T follicular helper cell (primary cell): ENCODE data around the gene ANO4.
"Not testable (repeated sequence)": the region's sequence is repeated elsewhere in the genome, so short reads cannot be mapped to it uniquely, and the experiment has no call there.

Source experiments
- DNase-seq: peaks from one replicate; pipeline ENCODE4 v3.0.0-alpha.2; 2020; ENCODE audit warnings: low read depth

ANO4 gene

DNA sequence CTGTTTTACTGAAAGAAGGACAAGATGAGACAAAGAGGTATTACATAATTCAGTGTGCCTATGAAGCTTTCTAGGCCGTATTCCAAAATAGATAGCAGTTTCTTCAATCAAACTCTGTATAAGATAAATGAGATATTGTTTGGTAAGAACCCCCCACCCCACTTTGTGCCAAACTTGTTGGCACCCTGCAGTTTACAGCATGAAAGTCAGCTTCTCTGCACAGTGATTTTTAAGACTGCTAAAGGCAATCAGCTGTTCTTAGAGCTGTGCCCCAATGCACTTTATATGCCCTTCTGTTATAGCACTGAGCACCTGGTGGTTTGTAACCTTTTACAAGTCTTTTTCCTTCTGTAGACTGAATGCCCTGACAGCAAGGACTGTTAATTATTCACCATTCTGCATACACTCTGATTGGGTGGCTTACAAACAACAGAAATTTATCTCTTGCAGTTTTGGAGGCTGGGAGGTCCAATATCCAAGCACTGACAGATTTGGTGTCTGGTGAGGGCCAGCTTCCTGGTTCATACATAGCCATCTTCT lies 76.7 kb downstream of the ANO4 start:
- no peak for DNase-seq

DNA sequence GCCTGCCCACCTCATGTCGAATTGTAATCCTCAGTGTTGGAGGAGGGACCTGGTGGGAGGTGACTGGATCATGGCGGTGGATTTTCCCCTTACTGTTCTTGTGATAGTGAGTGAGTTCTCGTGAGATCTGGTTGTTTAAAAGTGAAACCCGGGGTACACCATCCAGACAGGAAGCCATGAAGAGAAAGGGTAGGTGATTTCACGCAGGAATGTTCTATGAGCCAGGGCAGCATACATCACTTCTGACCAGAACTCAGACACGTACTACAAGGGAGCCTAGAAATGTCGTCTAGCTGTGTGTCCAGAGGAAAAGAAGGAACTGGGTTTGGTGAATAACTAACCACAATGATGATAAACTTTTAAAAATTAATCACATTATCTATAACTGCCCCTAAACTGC lies 80.6 kb downstream of the ANO4 start:
- no peak for DNase-seq

DNA sequence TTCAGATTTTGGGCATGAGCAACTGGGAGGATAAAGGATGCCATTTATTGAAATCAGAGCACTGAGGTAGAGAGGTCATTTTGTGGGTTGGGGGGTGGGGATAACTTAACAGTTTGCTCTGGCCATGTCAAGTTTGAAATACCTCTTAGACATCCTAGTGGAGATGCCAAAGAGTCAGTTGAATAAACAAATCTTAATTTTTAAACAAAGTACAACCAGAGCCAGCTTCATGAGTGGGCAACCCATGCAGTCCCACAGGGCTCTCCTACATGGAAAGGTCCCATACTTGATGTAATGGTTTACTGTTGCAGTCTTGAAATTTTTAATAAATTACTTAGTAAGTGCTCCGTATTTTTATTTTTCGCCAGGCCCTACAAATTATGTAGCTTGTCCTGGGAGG lies 81.2 kb downstream of the ANO4 start:
- no peak for DNase-seq

DNA sequence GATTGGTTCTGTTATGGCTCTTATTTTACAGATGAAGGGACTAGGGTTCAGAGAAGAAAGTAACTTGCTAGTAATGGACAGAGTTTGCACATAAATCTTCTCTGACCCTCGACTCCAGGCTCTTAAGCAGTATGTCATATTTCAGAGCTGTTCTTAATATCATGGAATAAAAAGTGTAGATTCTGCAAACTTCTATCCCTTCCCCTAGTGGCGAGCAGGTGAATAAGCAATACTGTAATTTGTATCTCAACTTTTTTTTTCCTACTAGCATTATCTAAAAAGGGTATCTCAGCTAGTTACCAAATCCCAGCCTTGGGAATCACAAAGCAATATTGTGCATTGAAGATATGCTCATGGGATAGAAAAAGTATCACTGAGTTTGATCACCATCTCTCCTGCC lies 83.2 kb downstream of the ANO4 start:
- DNase-seq = no peak

DNA sequence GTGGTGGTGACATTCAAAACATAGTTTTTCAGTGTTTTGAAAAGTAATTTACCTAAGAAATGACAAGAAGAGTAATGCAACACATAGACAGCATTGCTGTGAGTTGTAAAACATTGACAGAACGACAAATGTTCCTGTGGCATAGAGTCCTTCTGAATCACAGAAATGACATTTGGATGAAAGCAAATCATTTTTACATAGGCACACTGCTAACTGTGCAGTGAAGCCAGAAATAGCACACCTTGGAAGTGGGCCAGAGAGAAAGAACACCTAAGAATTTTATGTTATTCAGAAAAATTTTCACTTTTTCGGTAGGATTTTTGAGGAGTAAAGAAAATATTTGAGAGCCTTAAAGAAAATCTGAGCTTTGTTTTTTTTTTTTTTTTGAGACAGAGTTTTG lies 100.6 kb downstream of the ANO4 start:
- DNase-seq = no peak

DNA sequence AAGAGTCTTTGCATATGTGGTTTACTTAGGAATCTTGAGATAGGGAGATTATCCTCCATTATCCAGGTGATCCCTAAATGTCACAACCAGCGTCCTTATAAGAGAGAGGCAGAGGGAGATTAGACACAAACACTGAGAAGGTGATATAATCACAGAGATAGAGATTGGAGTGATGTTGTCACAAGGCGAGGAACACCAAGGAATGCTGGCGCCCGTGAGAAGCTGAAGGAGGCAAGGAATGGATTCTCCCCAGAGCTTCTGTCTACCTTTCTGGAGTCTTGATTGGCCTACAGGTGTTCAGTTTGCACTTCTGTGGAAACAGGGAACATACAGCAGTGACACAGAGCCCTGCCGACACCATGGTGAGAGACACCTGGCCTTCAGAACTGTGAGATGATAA lies 101.6 kb downstream of the ANO4 start:
- no peak for DNase-seq

DNA sequence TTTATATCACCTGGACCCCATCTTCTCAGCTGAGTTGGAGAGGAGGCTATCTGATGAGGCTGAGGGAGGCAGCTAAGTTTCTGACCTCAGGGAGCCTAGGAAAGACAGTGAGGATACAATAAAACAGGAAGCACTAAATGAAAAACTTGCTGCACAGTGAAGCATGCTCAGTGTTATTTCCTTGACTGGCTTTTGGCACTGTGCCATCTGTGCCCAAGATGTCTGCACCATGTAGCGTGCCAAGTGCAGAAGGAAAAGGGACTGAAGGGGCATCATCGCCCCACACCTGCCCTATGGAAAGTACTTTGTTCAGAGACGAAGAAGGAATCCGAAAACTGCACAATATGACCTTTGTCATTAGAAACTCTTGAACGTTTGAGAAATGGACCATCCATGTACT lies 102.7 kb downstream of the ANO4 start:
- DNase-seq = no peak

DNA sequence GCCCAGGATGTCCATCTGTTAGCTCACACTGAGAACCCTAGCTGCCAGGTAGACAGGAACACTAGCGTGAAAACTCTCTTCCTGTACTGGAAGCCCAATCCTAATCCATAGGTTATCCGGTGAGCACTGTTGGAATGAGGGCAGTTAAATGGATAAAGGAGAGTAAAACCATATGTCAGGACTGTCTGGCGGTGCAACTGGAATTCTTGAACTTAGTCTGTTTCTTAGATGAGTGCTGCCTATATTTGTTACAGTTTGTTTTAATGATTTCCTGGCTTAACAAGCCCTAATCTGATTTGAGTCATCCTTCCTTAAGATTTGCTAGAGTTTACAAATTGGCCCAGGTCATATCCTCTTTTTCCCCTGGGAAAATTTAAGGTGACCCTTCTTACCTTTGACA lies 104.7 kb downstream of the ANO4 start:
- DNase-seq = no peak

DNA sequence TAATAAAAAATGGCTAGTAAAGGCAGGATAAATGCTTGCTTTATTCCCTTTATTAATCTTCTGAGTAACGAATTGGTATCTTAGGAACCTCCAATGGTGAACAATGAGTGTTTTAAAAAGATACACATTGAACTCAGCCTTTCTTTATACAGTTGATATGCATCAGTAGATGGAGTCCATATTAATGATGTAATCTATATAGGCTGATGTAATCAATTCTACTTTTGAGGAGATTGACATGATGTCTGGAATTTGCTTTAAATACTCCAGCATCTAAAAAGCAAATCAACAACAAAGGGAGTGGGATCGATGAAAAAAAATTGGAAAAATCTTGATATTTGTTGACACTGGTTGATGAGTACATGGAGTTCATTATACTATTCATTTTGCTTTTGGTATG lies 106.2 kb downstream of the ANO4 start:
- DNase-seq = no peak

DNA sequence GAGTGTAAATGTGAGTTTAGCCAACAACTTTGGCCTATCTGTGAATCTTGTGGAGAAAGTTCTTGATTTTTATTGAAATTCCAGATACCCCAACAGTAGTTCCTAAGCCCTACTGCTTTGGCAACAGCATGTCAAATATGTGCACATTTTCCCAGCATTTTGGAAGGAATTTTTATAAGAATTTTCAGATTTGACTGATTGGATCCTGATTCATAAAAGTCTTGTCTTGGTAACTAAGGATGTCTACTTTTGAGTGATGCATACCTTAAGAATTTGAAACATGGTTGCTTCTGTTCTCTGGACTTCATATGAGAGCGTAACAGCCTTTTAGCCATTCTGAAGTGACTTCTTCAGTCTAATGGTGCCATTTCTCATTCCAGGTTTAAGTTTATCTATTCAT lies 106.7 kb downstream of the ANO4 start:
- DNase-seq = no peak

DNA sequence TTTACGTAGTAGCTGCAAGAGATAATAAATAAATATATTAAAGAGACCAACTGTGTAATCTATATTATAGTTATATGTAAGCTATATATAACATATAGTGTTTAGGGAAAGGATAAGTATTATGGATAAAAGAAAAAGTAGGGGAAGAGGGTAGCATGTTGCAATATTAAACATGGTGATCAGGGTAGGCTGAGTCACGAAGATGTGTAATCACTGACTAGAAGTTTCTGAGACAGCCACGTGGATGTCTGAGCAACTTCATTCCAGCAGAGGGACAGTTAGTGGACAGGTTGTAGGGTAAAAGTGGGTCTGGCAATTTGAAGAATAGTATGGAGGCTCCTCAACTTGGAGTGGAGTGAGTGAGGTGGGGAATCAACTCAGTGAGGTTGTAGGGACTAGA lies 109.7 kb downstream of the ANO4 start:
- no peak for DNase-seq

DNA sequence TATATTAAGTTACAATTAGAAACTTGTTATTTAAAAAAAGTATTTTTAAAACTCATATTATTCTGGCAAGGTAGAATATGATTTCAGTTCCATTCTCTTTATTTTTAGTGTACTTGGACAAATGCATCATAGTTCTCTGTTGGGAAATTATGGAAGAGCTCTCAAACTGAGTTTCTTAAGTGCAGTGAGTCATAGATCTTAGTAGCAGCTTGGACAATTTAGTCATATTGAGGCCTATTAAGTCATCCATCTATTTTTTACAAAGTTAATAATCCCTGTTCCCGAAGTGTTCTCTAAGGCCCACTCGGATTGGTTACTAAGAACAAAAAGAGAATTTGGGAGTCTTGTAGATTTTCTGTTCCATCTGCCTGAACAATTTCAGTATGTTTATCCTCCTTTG lies 113.9 kb downstream of the ANO4 start:
- DNase-seq = no peak

DNA sequence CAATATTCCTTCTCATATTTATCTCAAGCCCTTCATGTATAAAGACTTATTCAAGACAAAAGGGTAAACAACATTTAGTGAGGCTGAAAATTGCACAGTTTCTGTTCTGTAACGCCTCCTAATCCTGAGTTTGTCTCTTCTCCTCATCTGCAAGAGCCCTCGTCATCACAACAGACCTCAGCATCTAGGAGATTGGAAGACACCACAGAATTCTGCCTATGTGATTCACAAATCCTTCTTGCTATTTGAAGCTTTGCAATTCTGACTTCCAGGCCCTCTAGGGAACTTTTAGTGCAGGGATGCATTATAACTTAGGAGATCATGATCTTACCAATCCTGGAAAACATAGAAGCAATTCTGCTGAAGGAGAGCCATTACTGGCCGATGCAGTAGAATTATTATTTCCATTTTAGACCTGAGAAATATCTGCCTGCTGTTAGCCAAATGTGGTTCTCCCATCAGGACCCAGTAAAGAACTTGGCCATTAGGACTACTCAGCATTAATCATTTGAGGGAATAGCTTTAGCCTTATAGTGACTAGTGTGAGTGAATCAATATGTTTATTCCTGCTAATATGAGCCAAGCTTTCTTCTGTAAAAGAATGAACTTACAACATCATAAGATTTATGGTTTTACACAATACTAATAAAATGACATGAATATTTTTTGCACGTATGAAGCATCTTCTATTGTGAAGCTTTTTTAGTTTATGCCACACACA lies 119.5 kb downstream of the ANO4 start:
- no peak for DNase-seq

DNA sequence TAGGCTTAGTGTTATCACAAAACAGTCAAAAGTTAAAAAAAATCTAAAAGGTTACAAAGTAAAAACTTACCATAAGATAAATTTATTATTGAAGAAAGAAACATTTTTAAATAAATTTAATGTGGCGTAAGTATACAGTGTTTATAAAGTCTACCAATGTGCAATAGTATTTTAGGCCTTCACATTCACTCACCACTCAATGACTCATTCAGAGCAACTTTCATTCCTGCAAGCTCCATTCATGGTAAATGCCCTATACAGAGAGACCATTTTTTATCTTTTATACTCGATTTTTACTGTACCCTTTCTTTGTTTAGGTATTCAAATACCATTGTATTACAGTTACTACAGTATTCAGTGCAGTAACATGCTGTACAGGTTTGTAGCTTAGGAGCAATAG lies 124.5 kb downstream of the ANO4 start:
- no peak for DNase-seq

DNA sequence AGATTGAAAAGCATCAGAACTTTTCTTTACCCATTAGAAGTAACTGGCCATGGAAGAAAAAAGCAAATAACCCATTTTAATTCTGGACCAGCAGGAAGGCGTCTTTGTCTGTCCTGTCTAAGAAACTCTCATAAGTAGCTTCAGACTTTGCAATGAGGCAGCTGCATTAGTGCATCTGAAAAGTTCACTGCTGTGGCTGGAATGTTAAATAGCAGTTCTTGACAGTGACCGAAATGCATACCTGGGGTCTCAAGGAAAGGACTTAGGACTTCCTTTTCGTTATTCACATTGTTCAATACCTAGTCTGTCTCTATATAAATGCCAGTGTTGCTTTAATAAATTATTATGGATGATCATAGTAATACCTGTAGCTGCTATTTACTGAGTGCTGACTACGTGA lies 125.9 kb downstream of the ANO4 start:
- DNase-seq = no peak

DNA sequence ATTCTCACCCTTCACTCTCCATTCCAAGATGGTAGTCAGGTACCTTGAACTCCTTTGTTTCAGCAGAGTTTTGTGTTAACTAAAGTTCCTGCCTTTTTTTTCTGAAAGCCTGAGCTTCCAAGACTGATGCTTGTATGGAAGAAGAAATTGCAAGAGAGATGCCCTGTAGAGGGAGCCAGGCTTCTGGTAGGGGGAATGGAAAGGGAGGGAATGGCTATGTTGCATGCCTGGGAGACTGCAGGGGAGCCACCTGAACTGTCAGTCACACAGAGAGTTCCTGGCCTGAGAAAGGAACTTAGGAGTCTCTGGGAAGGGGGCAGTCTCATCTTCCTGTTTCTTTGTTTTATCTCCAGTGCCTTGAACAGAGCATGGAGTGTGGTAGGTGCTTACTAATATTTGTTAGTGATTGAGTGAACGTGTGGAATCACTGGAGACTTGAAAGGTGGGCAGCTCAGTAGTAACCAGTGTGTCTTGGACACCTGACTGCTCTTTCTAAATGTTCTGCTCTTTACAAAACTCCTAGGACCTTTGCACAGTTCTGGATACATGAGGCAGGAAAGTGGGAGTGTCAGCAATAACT lies 132.2 kb downstream of the ANO4 start:
- no peak for DNase-seq

DNA sequence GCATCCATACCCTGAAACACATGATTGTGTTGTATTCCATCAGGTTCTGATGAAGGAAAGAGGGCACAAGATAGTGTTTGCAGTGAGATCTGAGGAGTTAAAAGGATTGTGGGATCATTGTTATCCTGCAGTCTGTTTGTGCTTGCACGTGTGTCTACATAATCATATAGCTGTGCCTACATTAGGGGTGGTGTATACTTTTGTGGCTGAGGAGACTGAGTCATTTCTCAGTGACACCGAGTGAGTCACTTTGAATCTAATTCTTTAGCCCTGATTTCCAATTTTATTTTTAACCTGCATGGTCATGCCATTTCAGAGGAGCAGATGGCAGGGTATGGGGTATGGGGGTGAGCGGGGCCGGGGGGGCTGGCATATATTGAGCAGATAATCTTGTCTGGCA lies 133.2 kb downstream of the ANO4 start:
- no peak for DNase-seq

DNA sequence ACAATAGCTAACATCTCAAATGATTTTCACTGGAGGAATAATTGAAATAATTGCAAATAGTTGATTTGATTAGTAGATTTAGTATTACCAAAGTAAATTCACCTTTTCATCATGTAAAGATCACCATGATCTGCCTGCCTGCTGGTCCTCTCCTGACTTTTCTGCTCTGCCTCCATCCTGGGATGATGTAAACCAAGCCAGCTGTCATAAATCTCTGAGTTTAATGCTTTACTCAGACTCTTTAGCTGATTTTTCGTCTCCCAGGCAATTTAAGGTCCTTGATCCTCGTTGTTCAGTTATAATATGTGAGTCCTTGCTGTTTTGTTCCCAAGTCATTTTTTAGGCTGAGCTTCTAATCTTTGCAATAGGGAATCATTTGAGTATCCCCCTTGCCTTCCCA lies 138.0 kb downstream of the ANO4 start:
- DNase-seq = no peak

DNA sequence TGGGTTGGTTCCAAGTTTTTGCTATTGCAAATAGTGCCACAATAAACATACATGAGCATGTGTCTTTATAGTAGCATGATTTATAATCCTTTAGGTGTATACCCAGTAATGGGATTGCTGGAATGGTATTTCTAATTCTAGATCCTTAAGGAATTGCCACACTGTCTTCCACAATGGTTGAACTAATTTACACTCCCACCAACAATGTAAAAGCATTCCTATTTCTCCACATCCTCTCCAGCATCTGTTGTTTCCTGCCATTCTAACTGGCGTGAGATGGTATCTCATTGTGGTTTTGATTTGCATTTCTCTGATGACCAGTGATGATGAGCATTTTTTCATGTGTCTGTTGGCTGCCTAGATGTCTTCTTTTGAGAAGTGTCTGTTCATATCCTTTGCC lies 139.0 kb downstream of the ANO4 start:
- not testable (repeated sequence) for DNase-seq

DNA sequence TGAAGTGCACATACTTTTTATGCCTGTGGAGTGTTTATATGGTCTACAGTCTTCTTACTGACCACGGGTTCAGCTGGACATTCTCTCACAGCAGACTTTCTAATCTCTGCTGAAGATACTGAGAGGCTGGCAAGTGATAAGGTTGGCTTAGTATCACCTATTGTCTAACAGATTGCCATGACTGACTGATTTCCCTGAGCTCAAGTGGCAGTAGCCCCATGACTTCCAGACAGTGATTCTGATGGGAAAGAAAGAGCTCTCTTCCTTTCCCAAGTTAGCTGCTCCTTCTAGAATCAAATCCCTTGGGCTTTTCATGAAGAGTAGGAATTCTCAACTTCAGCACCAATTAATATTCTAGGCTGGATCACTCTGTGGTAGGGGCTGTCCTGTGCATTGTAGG lies 141.4 kb downstream of the ANO4 start:
- no peak for DNase-seq

DNA sequence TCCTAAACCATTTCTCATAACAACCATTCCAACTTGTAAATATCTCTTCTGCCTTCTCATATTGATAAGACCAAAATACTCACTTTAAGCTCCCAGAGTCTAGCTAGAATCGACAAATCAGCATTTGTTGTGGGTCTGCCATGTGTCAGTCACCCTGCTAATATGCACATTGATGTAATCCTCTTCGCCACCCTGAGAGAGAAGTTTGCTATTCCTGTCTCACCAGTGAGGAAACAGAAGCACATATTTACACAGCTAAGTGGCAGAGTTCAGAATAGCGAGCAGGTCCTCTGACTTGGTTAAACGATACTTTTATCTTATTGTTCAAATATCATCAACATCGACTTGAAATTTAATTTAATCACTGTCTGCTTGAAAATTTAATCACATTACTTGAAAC lies 142.1 kb downstream of the ANO4 start:
- DNase-seq = no peak

DNA sequence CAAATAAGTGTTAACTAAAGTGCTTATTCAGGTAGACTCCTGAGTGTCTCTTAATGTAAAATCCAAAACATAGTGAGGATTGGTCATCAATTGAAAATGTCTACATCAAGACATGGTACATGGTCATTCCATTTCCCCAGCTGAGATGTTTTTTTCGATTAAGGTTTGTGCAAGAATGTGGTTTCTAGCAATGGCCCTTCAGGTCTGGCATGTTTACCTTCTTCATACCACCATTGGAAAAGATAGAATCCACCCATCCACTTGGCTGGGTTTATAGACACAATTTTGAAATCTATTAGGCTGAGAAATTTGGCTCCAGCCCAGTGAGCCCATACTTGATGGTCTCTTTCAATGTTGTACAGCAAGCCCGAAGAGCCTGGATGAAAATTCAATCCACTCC lies 145.9 kb downstream of the ANO4 start:
- no peak for DNase-seq

DNA sequence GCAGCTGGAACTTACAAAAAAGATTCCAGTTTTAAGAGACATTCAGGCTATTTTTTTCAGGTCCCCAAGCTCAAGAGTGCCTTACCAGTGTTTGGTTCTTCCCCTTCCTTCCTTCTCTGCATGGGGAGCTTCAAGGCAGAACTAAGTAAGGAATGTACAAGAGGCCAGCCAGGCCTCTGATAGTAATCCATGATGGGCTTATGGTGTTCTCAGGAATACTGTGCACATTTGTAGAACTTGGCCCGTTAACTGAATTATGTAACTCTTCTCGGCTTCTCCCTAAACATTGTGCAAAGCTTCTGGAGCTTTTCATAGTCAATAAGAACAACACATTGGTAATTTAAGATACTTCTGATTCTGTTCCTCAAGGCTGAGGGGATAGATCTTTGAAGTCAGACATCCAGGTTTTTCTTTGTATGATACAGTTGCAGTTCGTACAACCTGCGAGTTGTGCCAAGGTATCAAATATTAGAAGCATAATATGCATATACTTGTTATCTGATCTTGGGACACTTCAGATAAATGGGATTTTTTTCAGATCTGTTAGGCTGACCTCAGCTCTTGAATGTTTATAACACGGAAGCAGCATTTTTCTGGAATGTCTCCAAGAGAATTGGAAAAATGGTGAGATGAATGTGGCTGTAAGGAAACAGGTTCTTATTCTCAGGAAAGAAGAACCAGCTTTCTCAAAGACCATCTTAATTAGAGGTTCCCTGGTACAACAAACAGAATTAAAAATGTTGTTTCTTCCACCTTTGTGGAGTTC lies 148.6 kb downstream of the ANO4 start:
- DNase-seq = no peak
